HG03135 (cell line): ENCODE measurements around the gene PNP.
A peak's percentile ranks its signal among the peaks of the same experiment; 100 is the strongest.
"Not testable (repeated sequence)": the region's sequence is repeated elsewhere in the genome, so short reads cannot be mapped to it uniquely, and the experiment has no call there.

Experiments
- ATAC-seq: cut with Tn5 transposase; IDR thresholded peaks from one replicate; pipeline ENCODE4 v1.9.1; 2021; ENCODE audit warnings: mild to moderate bottlenecking, moderate library complexity; ENCODE audit not compliant: unreplicated experiment

Gene PNP

GRCh38 chr14:20489093-20489994 is 20.1 kb downstream of the PNP start:
- peak; percentile 48 for ATAC-seq

DNA sequence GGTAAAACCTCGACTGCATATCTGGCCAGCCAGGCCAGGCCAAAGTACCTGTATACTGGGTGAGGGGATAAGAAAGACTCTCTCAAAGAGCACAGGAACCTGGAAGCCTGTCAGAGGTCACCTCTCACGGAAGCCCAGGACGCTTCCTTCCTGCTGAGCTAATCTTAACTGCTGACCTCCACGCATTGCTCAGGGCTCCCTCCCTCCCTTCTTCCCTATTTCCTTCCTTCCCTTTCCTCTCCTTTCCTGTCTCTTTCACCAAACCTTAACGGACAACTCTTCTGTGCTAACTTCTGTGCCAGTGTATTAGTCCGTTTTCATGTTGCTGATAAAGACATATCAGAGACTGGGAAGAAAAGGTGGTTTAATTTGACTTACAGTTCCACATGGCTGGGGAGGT is 21.4 kb downstream of the PNP start:
- ATAC-seq = no peak

DNA sequence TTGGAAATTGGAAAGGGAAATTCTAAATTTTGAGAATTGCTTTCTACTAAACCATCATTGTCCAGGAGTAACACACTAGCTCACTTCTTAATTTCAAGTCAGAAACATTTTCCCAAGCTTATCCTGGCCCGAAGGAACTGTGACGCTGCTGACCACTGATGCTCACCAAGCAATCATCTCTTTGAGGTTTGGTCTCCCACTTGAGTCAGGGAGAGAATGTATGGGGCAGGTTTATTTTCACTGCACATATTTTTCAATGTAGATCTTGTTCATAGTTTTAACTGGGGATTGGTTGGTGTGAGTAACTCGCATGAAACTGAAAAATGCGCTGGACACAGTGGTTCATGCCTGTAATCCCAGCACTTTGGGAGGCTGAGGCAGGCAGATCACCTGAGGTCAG is 23.3 kb downstream of the PNP start:
- ATAC-seq = no peak

DNA sequence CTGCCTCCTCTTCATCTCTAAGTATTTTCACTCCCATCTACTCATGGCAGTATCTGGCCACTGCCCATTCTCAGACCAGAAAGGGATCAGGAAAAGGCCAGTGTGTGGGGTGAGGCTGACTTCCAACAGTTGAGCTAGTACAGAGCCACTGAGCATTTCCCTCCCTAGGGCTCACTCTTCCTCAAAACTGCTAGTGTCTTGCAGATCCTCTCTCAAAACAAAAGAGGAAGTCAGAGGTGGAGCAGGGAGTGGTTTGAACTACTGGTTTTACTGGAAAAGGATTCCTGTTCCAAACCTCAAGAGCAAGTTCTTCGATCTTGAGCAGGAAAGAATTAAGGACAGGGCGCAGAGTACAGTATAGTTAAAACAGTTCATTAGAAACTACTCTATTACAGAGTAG is 24.4 kb downstream of the PNP start:
- ATAC-seq = no peak

- no peak for ATAC-seq
Observed at GRCh38 chr14:20494935-20495766, 25.9 kb downstream of the PNP start.

DNA sequence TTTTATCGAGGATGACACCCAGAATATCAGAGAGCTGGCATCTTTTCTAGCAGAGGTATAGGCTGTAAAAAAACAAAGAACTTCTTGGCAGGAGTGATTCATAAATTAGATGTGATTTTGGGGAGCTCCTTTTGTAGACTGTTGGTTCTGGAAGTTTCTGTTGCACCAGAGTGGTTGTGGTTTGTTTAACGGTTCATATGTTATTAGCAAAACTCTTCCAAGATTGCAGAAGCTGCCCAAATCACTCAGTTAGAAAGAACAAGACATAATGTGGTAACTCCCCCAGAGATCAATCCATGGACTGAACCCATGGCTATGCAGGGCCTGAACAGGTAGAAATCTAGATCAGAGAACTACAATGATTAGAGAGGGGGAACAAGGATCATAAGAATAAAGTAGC is 29.4 kb downstream of the PNP start:
- no peak for ATAC-seq

DNA sequence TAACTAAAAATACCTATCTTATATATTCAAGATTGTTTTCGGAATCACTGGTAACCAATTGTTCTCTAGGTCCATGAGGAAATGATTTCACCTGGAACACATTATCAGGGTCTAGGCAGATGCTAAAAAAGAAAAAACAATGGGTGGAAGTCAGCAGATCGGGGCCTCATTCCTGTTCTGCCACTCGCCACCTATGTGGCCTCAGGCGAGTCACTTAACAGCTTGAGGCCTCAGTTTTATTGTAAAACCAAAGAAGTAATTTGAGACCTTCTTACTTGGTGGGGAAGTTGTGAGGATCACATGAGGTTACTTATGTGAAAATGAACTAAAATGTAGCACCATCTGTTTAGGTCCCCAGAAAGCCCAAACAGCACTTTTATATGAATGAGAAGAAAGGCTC is 29.9 kb downstream of the PNP start:
- no peak for ATAC-seq

- no peak for ATAC-seq
Observed at GRCh38 chr14:20499881-20500280, 30.7 kb downstream of the PNP start.

- ATAC-seq = no peak
Observed at GRCh38 chr14:20501346-20501745, 32.1 kb downstream of the PNP start.

DNA sequence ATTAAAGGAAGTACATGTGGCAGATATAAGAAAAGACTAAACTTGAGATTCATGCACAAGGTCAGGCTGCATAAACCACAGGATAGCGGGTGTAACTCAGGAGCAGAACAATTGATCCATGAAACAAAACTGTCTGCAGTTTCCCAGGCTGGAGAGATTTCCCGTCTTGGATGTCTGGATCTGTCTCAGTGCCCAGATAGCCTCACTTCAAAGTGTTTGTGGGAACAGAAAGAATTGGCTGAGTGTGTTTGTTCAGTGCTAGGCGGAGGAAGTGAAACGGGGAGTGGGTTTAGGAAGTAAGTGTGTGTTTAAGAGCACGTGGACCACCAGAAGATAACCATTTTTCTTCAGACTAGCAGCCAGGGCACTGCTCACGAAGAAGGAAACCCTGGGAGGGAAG is 34.7 kb downstream of the PNP start:
- no peak for ATAC-seq

DNA sequence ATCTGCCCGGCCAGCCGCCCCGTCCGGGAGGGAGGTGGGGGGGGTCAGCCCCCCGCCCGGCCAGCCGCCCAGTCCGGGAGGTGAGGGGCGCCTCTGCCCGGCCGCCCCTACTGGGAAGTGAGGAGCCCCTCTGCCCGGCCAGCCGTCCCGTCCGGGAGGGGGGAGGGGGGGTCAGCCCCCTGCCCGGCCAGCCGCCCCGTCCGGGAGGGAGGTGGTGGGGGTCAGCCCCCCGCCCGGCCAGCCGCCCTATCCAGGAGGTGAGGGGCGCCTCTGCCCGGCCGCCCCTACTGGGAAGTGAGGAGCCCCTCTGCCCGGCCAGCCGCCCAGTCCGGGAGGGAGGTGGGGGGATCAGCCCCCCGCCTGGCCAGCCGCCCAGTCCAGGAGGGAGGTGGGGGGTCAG is 37.1 kb downstream of the PNP start:
- not testable (repeated sequence) for ATAC-seq

DNA sequence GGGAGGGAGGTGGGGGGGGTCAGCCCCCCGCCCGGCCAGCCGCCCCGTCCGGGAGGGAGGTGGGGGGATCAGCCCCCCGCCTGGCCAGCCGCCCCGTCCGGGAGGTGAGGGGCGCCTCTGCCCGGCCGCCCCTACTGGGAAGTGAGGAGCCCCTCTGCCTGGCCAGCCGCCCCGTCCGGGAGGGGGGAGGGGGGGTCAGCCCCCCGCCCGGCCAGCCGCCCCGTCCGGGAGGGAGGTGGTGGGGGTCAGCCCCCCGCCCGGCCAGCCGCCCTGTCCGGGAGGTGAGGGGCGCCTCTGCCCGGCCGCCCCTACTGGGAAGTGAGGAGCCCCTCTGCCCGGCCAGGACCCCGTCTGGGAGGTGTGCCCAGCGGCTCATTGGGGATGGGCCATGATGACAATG is 37.5 kb downstream of the PNP start:
- ATAC-seq = not testable (repeated sequence)

DNA sequence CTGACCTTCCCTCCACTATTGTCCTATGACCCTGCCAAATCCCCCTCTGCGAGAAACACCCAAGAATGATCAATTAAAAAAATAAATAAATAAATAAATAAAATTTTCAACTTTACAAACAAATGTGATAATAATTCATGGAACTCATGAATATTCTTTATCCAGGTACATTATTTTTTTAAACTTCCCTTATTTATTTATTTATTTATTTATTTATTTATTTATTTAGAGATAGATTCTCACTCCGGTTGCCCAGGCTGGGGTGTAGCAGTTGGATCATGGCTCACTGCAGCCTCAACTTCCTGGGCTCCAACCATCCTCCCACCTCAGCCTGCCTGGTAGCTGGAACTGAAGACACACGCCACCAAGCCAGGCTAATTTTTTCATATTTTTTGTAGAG is 38.3 kb downstream of the PNP start:
- not testable (repeated sequence) for ATAC-seq

GRCh38 chr14:20508367-20508766 is 39.2 kb downstream of the PNP start:
- ATAC-seq = no peak

- no peak for ATAC-seq
Observed at GRCh38 chr14:20512177-20512905, 43.1 kb downstream of the PNP start.

- ATAC-seq = no peak
Observed at GRCh38 chr14:20515846-20516245, 46.6 kb downstream of the PNP start.

GRCh38 chr14:20516921-20517320 is 47.7 kb downstream of the PNP start:
- ATAC-seq = no peak

GRCh38 chr14:20522332-20522731 is 53.1 kb downstream of the PNP start:
- no peak for ATAC-seq

DNA sequence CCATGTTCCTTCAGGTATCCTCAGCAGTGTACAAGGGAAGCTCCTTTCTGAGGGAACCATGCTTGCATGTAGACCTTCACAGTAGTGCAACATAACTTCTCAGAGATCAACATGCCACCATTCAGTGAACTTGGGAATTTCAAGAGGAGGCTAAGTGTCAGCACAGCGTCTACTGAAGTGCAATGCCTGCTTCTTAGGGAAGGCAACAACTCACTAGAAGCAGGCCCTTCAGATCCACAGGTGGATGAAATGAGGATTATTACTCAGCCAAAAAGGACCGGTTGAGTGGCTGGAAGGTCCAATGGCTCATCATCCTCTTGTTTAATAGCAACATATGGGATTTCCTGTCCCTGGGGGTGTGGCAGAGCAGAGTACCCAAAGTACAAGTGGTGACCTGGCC is 54.8 kb downstream of the PNP start:
- no peak for ATAC-seq
